ENCODE data around the gene DNAL4.
A peak's percentile ranks its signal among the peaks of the same experiment; 100 is the strongest.

Gene DNAL4

DNA sequence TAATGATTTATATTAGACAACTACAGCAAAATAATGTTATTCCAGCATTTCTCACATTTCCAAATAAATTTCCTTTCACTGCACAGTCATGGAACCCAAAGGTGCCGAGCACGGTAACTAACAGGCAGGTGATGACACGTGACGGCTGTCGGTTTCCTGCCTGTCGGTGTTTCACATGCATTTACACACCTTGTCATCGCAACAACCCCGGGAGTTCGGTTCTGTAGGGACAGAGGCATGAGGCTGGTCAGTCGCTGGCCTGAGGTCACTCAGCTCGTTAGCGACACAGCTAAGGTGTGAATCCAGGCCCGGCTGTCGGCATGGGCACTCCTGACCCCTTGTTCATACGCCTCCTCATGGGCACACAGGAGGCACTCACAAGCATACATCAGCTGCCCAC lies 9.9 kb downstream of the DNAL4 start:
- no peak for DNase-seq

DNA sequence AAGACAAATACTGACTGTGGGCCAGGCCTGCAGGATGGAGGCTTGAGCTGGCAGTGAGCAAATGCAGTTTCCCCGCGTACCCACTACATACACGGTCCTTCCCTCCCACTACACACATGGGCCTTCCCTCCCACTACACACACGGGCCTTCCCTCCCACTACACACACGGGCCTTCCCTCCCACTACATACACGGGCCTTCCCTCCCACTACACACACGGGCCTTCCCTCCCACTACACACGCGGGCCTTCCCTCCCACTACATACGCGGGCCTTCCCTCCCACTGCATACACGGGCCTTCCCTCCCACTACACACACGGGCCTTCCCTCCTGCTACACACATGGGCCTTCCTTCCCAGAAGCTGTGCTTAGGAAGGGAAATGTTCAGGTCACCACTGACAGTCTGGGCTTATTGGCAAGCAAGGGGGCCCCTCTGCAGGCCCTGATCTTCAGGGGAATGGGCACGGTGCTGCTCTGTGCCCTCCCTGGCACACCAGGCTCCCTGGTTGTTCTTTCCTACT lies 10.8 kb downstream of the DNAL4 start:
- DNase-seq = no peak

DNA sequence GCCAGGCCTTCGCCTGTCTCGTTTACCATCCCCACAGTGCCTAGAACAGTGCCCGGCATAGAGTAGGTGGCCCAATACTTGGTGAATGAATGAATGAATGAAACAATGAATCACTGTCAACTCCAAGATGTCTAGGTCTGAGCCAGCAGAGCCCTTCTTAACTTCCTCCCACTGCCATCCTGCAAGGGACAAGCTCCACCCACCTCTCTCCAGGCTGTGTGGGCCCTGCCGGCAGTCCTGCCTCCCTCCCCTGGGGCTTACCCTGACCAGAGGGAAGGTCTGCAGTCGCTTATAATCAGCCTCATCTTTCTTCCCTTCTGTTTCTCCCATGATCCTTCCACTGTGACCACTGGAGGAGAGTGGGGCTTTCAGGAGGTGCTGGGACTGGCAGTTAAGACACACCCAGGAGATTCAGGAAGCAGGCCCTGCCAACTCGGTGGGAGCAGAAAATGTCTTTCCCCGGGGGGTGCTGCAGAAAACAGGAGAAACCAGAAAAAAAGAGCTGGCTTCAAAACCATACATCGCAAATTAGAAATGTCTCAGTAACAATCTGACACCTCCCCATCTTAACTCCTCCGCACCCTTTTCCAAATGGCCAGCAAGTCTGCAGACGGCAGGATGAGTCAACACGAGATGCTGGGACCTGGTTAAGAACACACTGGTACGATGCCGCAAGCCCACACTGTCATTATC lies 11.4 kb downstream of the DNAL4 start:
- DNase-seq = no peak

DNA sequence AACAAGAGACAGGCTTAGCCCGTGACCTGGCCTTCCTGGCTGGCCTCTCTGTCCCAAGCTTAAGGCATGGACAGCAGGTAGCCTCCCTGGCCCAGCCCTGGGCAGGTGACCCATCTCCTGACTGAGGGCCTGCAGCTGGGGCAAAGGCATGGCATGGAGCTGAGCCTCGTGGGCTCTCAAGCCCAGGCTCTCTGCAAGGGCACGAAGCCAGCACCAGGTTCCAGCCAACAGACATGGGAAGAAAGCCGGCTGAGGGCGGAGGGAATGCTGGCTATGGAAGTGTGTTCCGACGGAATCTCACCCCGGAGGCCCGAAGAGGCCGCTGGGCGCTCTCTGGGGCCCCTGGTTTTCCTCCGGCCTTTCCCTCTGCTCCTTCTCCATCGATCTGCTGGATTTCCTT lies 12.9 kb downstream of the DNAL4 start:
- DNase-seq = peak; percentile 24

DNA sequence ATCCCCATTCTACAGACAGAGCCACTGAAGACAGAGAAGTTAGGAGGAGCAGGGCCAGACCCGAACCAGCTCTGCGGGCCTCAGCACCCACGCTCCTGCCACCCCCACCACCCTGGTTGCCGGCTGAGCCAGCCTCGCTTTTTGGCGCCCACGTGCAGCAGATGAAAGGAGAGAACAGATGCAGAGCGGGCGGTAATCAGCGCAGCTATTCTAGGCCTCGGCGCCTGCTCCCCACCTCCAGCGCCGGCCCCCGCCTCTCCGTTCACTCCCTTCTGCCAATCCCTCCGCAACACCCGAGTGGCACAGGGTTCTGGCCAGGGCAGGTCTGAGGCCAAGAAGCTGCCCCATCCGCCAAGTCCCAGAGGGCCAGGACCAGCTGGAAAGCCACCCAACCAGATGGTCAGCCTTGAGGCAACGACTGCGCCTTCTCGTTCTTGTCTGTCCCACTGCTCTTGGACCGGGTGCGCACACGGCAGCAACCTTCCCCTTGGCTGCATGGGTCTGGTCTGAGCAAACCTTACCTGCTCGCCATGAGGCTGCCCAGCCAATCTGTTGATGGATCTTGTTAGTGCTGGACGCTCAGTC lies 16.8 kb downstream of the DNAL4 start:
- DNase-seq = no peak

DNA sequence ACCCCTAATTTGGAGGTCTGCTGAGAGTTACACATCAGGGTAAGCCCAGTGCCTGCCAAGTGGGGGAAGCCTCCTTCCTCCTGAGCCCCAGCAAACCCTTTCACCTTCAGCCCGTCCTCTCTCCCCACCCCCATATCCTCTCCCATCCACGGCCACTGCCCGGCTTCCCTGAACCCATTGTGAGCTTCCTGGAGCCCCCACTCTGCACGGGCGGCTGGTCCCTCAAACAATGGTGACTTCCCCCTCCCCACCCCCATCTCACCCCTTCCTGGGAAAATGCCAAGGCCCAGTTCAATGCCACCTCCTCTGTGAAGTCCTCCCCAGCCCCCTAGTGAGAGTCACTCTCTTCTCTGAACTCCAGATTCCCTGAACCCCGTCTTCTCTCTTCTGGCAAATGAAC lies 17.9 kb downstream of the DNAL4 start:
- DNase-seq = no peak

DNA sequence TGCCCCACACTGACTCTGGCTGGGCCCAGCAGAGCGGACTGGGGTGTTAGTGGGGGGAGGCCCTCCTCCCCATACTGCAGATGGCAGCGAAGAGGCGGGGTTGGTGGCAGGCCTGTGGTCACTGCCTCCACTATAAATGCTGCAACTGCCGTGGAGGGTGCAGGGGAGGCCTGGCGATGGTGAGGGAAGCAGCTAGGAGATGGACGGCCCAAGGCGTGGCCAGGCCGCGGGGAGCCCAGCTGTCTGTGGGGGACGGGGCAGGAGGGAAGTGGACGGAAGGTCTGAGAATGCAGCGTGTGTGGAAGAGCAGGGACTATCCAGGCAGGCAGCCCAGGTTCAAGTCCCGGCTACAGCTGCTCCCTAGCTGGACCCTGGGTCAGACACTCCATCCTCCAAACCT lies 18.3 kb downstream of the DNAL4 start:
- DNase-seq = no peak

DNA sequence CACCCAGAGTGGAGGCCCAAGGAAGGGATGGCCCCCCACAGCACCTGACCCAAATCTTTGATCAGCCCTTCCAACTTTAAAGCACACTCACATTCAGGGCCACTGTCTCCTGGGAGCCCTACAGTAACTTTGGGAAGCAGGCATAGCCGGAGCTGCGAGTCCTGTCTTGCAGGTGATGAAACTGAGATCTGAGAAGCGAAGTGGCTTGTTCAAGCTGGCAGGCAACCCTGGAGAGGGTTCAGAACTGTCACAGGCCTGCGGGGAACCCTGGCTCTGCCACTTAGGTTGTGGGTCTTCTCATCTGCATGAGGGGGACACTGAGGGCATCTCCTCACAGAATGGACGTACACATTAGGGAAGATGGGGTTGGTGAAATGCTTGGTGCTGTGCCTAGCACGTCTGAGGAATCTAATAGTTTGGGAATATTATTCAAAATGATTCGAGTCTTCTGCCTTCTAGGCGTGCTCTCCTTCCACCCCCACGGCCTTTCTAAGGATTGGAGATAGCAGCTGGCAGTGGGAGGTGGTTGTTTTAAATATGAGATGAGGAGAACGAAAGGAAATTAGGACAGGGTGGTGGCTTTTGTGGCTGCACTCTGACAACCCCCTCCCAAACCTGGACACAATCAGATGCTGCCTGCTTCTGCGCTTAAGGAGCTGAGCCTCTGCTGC lies 19.3 kb downstream of the DNAL4 start:
- DNase-seq = no peak

DNA sequence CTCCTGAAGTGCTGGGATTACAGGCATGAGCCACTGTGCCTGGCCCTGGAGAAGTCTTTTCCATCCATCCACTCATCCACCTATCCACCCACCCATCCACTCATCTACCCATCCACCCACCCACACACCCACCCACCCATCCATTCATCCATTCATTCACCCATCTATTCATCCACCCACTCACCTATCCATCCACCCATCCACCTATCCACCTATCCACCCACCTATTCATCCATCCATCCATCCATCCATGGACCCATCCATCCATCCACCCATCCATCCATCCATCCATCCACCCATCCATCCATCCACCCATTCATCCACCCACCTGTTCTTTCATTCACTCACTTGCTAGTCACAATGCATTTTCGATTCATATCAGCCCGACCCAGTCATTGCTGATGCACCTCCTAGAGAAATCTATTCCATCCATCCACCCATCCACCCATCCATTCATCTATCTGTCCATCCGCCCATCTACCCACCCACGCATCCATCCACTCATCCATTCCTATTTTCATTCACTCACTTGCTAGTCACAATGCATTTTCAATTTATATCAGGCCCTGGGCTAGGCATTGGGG lies 20.5 kb downstream of the DNAL4 start:
- no peak for DNase-seq

DNA sequence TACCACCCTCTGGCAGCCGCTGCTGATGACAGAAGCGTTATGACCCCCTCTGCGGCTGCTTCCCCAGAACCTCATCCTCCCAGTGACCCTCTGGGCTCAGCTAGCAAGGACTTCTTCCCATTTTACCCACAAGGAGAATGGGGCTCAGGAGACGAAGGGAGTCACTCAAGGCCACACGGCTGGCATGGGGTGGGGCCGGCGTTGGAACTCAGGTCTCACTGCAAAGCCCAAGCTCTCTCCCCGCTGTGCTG lies 21.4 kb downstream of the DNAL4 start:
- DNase-seq = no peak

DNA sequence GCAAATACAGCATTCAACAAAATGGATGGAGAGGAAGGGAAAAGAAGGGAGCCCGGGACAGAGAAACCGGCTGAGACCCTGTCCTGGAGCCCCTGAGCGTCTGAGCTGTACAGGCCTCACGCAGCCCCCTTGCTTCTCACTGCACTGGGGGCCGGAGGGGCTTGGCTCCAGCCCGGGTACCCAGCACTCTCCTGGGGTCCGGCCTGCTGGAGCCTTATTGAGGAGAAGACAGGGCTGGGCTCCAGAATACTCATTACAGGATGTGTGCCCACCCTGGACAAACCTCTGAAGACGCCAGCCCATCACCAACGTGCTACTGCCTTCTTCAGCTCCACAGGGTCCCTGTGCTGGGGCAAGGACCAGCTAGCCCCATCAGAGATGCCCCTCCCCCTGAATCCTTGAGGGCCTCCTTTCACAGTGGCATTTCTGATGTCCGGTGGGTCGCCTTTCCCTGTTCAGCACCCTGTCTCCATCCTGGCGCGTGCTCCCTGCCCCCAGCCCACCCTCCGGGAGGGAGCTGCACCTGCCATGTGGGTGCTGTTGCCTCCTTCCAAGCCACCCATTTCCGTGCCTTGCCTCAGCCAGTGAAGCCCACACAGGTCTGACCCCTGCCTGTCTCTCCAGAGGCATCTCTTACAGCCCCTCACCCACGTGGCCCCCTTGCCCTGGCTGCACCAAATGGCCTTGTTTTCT lies 23.5 kb downstream of the DNAL4 start:
- DNase-seq = no peak

DNA sequence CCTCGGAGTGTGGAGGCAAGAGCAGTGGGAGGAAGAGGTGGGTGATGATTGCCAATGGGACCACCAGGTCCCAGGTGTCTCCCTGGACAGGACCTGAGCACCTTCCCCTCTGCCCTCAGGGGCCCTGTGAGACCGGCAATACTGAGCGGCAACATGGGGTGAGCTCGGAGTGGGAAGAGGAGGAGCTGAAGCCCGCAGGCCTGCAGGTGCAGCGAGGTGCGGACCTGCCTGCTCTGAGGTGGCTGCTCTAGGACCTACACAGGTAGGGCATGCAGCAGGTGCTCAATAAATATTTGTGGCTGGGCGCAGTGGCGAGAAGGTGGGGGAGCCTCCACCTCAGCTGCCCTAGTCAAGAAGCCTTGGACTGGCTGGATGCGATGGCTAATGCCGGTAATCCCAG lies 25.9 kb downstream of the DNAL4 start:
- DNase-seq = no peak

DNA sequence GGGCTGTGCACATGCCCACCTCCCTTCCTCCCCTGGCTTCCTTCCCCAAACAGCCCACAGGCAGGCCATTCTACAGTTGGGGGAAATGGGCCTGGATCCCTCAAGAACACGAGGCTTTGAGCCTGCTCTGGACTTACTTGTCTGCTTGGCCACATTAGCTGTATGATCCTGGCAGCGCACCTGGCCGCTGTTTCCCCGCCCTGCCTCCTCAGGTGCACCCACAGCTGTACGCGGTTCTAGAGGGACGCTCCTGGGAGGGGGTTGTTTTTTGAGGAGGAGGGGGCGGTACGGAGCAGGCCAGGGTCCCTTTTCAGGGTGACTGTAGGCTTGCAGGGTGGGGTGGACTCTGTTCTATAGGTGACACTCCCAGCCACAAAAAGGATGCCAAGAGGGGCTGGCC lies 26.6 kb downstream of the DNAL4 start:
- DNase-seq = no peak

DNA sequence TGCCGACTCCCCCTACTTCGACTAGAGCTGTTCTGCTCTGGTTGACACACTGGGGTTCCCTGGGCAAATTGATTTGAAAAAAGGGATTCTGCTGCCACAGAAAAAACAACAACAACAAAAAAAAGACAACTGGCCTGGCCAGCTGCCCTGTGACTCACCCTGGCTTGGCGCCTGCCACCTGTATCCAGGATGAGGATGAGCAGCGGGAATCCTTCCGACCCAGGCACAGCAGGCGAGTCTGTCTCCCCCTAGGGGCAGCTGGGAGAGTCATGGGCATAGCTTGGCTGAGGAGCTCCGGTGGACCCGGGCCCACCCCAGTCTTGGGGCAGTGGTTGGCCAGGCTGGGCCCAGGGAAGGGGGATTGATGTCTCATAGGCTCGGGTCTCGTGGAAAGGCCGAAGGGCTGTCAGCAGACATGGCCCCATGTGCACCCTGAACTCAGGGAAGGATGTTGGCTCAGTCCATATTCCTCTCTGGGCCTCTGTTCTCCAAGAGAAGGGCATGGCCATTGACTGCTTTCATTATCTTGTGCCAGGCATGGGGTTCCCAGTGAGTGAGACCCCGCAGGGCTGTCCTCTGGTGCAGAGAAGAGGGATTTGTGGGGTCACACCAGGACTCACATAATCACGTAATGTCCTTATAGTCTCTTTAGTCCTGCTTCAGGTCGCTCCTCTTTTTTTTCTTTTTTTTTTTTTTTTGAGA lies 27.7 kb downstream of the DNAL4 start:
- DNase-seq = peak; percentile 69

DNA sequence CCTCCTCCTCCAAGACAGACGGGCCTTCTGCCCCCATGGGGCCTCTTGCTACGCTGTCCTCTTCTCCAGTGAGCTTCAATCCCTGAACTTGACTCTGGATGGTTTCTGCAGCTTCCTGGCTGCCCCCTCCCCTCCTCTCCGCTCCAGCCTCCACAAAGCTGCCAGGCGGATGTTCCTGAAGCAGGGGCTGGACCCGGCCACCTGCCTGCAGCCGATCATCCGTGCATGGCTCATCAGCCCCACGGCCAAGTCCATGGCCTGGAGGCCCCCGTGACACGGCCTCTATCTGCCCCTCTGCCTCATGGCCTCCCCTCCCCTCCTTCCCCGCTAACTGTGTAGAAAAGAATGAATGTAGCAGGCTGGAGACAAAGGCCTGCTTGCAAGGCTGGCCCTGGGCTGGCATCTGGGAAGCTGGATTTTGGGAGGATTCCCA lies 31.4 kb downstream of the DNAL4 start:
- DNase-seq = peak; percentile 17

DNA sequence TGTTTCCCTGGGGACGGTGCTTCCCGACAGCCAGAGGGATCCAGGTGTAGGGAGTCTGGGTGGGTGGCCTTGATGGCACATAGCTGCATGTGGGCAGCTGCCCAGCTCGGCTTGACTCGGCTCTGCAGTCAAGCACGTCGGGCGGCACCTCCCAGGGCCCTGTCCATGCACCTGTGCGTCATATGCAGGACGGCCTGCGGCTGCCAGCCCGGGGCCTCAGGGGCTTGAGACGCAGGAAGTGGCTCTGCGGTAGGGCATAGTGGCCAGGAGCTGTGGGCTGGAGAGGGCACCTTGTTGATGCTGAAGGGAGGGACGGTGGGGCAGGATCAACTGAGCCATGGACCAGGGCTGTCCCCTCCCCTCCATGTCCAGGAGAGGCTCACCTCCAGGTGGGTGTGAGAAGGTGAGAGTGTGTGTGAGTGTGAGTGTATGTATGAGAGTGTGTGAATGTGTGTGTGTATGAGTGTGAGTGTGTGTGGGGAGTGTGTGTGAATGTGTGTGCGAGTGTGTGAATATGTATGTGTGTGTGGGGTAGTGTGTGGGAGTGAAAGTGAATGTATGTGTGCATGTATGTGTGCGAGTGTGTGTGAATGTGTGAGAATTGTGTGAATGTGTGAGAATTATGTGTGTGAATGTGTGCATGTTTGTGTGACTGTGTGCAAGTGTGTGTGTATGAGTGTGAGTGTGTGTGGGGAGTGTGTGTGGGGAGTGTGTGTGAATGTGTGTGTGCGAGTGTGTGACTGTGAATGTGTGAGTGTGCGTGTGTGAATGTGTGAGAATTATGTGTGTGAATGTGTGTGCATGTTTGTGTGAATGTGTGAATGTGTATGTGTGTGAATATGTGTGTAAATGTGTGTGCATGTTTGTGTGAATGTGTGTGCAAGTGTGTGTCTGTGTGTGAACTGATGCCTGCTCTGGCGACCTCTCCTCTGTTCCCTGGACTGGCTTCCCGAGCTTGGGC lies 32.5 kb downstream of the DNAL4 start:
- no peak for DNase-seq

DNA sequence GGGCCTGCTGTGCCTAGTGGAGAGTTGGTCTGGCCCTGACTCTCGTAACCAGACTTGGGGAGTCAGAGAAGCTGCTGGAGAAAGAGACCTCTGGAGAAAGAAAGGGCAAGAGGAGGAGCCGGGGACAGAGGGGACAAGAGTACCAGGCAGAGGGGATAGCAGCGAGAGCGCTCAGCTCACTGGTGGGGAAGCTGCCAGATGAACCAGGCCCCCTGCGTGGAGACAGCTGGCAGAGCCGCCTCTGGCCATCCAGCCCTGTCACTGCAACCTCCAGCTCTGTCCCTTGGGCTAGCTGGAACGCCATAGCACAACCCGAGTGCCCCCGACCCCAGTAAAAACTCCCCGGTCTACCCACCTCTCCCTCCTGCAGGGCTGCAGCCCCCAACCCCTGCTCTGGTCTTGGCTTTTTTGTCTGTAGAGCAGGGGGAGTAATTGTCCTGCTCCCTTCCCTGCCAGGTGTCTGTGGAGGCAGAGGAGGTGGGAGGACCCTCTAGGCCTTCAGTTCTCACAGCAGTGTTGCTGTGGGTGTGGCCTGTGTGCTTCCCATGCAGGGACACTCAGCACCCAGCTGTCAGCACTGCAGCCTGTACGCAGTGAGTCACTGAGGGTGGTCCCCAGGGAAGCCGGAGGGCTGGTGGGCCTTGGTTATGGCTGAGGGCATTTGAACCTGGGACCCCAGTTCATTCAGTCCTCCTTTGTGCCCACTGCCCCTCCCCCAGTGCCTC lies 33.3 kb downstream of the DNAL4 start:
- DNase-seq = peak; percentile 35

DNA sequence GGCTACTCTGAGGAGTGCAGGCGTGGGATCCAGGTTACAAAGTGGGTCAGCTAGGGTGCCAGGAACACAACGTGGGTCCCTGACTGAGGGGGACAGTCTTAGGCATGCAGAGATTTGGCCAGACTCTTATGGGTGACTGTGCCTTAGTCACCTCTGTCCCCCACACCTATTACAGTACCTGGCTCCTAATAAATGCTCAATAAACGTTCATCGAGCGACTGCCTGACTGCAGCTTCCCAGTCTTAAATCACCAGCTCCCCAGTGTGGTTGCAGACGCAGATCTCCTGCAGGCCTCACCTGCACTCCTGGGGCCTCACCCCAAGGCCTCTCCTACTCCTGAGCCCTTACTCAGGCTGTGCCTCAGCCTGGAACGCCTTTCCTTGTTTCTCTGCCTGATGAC lies 34.9 kb downstream of the DNAL4 start:
- no peak for DNase-seq

DNA sequence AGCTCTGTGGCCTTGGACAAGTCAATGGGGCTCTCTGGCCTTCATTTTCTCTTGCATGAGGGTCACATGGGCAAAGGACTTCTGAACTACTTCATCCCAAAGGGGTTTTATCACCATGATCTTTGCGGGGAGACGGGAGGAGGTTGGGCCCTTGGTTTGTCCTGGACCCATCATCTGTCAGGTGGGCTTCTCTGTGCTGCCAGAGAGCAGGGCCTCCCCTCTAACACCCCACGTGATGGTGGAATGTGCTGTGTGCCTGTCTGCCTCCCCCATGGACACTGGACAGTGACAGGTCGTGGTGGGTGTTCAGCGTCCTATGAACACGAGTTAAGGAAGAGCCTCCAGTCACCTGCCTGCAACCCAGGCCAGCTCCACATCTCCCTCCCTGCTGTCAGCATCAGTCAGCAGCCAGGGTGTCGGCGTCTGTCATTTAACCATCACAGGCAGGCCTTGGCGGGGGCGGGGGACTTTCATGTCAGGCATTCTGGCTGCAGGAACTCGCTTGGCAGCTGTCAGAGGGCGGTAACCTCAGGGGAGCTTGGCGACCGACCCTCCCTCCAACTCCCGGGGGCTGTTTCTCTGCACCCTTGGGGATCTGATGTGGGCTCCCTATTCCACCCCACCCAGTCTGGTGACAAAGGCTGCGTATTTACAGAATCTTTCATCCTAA lies 35.5 kb downstream of the DNAL4 start:
- no peak for DNase-seq

DNA sequence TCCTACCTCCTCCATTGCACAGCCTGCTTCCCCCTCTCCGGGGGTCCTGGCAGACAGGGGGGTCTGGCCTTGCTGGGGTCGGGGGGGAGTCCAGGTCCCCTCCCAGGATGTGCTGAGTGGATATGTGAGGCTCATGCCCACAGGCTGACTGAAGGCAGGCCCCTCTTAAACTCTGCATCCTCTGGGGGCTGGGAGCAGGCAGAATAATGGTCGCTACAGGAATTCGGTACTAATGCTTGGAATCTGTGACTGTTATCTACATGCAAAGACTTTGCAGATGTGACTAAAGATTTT lies 36.5 kb downstream of the DNAL4 start:
- DNase-seq = no peak

Data from midbrain (tissue), 1 donor.